Midbrain (tissue), 1 donor: ENCODE results near the gene ATP2A1.
A peak's percentile ranks its signal among the peaks of the same experiment; 100 is the strongest.

ENCODE experiments used
- DNase-seq: peaks from one replicate; lab custom pipeline; 2025; lab: John Stamatoyannopoulos, UW

Gene ATP2A1

DNA sequence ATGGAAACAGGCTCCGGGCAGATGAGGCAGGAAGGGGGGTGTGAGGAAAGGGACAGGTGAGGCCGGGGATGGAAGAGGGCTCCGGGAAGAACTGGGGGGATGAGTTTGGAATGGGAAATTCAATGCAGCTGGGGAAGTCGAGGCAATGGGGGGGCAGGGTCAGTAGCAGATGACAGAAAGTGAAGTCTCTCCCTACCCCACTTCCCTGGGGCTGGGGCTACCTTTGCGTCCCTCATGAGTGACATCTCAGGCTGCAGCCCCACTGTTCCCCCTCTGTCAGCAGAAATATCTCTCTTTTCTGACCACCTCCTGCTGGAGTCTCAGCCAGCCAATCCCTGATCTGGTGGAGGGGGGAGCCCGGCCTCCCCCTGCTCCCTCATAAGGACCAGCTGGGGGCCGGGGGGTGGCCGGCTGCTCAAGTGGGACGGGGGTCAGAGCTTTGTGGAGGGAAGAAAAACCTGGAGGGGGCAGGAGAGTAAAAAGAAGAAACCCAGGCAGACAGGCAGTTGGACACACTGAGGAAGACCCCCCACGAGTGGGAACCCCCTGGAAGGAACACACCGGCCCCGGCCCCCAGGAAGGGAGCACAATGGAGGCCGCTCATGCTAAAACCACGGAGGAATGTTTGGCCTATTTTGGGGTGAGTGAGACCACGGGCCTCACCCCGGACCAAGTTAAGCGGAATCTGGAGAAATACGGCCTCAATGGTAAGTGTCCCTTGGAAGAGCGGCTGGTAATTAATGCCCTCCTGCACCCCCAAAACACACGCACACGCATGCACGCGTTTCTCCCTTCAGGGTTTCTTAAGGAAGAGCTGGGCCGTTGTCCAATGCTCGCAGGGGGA lies at the start of gene ATP2A1:
Gene ATP2A1, plus strand, starts transcription at position 406 of the 844 bp plus-strand sequence. Its CDS starts 184 bp downstream, at position 590.
- no peak for DNase-seq

DNA sequence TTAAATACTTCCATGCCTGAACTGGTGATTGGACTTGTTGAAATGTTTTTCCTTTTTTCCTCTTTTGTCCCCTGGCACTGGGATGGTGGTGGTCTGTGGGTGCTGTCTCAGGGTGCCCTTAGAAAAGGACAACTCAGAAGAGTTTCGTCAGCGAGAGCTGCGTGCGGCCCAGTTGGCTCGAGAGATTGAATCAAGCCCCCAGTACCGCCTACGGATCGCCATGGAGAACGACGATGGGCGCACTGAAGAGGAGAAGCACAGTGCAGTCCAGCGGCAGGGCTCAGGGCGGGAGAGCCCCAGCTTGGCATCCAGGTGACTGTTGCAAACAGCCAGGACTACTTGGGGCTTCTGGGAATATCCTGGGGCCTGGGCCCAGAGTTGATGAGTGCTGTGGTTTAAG lies 48.5 kb upstream of the ATP2A1 start:
- no peak for DNase-seq

DNA sequence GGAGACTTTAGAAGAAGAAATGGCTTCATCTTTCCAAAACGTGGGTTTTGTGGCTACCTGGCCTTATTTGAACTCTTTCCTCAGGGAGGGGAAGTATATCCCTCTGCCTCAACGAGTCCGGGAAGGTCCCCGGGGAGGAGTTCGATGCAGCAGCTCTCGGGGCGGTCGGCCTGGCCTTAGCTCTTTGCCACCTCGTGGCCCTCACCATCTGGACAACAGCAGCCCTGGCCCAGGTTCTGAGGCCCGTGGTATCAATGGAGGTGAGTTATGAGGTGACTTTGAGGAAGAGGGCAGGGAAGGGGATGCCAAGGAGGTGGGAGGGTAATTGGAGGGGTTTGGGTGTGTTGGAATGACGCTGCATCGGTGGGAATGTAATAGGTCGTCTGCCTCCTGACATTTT lies 47.8 kb upstream of the ATP2A1 start:
- DNase-seq, result no peak

DNA sequence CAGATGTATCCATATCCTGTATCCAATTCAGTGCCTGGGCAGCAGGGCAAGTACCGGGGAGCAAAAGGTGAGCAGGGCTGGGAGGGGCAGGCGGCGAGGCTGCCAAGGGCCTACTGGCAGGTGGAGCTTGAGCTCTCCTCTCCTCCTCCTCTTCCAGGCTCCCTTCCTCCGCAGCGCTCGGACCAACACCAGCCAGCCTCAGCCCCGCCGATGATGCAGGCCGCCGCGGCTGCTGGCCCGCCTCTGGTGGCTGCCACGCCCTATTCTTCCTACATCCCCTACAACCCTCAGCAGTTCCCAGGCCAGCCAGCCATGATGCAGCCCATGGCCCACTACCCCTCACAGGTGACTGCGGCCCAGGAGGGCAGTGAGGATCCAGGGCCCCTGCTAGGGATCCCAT lies 43.9 kb upstream of the ATP2A1 start:
- no peak for DNase-seq

DNA sequence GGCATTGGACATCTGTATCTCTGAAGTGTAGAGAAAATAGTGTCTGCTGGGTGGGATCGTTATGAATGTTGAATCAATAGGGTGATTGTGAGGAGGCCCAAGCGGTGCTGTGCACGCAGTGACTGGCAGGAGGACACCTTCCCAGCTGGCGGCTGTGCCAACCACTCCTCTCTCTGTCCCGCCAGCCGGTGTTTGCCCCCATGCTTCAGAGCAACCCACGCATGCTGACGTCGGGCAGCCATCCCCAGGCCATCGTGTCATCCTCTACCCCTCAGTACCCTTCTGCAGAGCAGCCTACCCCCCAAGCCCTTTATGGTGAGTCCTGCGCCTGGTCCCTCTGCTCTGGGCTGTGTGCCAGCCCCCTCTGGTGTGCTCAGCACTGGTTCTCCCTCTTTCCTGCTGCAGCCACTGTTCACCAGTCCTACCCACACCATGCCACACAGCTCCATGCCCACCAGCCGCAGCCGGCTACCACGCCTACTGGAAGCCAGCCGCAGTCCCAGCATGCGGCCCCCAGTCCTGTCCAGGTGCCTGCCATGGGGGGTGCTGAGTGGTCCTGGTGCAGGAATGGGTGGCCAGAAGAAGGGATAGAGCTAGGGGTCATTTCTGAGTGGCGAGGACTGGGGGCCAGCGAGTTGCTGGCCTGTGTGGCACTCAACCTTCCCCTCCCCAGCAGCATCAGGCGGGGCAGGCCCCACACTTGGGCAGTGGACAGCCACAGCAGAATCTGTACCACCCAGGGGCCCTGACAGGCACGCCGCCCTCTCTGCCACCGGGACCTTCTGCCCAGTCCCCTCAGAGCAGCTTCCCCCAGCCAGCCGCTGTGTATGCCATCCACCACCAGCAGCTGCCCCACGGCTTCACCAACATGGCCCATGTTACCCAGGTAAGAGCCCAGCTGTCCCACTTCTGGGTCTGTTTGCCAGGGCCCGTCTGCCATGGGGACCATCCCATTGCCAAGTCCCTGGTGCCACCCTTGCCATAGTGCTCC lies 43.1 kb upstream of the ATP2A1 start:
- no peak for DNase-seq

DNA sequence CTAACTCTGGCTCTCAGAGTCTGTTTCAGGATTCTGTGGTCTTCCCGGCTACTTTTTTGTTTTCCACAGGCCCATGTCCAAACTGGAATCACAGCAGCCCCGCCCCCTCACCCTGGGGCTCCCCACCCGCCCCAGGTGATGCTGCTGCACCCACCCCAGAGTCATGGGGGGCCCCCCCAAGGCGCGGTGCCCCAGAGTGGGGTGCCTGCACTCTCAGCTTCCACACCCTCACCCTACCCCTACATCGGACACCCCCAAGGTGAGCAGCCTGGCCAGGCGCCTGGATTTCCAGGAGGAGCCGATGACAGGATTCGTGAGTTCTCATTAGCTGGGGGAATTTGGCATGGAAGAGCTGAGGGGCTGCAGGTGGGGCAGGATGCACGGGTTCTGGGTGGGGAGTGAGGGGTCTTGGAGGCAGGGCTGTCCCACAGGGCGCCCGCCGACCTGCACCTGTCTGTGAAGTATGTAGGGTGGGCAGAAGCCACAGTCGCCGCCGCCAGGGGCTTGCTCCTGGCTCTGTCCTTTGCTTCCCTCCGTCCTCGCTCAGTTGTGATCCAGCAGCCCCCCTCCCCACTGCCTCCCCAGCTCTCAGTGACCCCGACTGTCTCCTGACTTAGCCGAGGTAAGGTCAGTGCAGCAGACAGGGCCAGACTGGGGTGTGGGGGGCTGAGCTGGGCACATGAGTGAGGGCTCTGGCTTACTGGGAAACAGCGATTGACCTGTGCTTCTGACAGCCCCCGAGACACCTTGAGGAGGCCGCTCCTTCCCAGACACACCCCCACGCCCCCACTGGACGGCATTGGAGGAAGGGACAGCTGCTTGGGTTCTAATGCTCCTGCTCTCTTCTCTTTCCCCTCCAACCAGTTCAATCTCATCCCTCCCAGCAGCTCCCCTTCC lies 42.2 kb upstream of the ATP2A1 start:
- DNase-seq, result no peak

DNA sequence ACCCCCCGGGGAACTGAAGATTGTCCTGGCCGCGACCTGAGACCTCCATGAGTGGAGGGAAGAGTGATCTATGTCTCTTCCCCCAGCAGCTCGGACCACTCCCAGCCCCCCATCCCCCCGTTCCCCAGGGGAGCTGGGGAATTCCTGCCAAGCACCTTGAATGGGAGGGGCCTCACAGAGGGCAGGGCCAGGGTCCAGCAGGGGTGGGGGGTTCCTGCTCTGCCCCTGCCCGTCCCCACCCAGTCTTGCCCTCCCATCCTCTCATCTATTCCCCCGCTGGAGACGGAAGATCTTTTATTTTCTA lies 41.6 kb upstream of the ATP2A1 start:
- DNase-seq, result no peak

DNA sequence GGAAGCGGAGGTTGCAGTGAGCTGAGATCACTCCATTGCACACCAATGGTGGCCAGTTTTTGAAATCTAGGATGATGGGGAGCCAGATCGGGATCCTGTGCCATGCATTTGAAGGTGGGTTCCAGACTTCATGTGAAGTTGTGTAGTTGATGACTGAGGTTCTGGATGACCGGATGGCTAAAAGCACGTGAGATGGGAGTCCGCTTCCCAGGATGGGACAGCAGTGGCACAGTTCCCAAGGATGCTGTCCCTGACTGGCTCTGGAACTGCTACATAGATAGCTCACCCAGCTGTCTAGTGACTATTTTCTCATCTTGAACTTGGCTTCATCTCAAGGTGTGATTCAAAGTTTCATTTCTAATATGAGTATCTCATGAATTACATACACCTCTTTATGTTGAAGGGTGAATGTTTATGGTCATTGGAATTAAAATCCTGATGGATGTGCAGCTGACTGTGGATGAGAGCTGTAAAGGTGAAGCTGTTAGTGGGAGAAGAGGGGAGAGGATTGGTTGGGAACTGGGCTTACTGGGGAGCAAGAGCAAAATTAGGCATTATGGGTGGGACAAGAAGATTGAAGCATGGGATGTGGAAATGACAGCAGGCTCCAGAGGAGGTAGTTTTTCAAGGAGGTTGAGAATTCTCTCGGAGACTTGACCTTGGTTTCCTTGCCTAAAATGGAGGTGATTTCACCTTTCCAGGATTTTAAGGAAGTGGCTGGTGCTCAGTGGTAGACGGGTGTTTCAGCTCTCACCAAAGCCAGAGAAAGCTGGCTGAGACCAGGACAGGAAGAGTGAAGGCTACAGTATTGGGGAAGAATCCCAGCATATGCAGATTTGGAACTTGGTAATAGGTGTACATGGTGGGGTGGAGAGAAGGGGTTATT lies 40.4 kb upstream of the ATP2A1 start:
- DNase-seq, result no peak

DNA sequence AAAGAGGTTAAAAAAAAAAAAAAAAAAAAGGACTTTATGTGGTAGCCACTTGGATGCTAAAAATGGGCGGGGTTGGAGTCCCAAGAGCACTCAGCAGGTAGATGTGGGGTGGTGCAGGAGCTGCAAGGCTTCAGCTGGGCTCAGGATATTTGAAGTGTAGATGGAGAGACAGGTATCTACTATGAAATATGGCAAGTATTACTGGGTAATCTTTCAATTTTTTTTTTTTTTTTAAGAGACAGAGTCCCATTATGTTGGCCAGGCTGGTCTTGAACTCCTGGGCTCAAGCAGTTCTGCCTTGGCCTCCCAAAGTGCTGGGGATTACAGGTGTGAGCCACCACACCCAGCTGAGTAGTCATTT lies 39.8 kb upstream of the ATP2A1 start:
- no peak for DNase-seq

DNA sequence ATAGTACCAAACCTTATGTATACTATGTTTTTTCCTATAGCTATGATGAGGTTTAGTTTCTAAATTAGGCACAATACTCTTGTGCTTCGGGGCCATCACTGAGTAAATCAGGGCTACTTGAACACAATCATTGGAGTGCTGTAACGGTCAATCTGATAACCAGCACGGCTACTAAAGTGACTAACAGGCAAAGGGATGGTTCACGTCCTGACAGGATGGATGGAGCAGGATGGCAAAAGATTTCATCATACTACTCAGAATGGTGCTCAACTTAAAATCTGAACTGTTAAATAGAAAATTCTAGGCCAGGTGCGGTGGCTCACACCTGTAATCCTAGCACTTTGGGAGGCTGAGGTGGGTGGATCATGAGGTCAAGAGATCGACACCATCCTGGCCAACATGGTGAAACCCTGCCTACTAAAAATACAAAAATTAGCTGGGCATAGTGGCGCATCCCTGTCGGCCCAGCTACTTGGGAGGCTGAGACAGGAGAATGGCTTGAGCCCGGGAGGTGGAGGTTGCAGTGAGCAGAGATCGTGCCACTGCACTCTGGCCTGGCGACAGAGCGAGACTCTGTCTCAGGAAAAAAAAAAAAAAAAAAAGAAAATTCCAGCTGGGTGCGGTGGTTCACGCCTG lies 39.2 kb upstream of the ATP2A1 start:
- DNase-seq, result no peak

DNA sequence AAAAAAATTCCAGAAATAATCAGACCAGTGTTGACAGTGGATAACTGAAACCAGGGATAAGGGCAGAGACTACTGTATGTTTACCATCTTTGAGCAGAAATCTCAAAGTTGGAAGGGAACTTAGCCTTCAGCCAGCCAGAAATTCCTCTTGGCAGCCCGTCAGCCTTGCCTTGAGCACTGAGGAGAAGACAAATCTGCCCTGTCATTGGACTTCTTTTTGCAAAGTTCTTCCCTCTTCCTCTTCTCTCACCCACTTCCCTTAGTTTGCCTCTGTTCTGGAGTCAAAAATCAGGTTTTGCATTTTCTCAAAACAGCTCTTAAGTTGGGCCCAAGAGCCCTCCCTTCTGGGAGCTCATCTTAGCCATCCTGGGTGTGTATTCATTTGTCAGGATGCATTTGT lies 38.4 kb upstream of the ATP2A1 start:
- no peak for DNase-seq

DNA sequence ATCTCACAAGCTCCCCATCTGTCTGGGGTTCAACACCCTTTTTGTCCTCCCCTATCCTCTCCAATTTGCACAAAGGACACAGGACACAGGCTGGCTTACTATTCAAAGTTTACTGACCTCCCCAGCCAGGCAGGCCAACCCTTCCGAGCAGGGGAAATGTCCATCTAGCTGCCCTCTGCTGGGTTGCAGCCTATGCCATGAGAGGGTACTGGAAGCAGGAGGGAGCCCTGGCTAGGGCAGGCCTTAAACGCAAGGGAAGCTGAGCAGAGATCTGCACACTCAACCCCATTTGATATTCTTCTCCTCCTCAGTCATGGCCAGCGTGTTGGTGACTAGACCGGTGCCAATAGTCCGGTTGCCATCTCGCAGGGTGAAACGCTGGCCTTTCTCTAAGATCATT lies 35.6 kb upstream of the ATP2A1 start:
- no peak for DNase-seq

DNA sequence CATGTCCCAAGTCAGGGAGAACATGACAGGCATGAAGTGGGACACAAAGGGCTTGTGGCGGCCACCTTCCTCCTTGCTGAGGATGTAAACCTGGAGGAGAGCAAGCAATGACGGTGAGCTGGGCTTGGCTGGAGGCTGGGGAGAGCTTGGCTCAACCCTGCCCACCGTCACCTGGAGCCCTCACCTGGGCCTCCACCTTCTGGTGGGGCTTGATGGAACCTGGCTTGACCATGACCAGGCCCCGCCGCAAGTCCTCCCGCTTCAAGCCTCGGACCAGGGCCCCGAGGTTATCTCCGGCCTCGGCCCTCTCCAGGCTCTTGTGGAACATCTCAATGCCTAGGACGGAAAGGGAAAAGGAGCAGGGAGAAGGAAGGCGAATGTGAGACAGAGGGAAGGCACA lies 34.5 kb upstream of the ATP2A1 start:
- no peak for DNase-seq

DNA sequence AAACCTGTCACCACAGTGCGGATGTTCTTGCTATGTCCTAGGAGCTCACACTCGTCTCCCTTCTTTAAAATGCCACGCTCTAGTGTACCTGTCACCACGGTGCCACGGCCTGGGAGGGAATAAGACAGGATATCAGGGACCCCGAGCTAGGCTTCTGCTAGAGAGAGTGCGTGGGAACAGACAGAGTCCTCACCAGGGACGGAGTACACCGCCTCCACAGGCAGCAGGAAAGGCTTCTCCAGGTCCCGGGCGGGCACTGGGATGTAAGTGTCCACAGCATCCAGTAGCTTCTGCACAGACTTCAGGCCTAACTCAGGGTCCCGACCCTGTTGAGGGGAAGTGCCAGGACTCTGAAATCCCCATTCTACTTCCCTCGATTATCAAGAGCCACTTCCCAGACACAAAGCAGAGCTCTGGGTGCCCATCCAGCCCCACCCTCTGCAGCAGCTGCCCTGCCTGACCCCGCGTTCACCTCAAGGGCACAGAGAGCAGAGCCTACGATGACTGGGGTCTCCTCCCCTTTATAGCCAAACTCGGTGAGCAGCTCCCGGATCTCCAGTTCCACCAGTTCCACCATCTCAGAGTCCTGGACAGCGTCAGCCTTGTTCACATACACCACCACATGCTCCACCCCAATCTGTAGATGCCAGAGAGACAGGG lies 33.9 kb upstream of the ATP2A1 start:
- no peak for DNase-seq

DNA sequence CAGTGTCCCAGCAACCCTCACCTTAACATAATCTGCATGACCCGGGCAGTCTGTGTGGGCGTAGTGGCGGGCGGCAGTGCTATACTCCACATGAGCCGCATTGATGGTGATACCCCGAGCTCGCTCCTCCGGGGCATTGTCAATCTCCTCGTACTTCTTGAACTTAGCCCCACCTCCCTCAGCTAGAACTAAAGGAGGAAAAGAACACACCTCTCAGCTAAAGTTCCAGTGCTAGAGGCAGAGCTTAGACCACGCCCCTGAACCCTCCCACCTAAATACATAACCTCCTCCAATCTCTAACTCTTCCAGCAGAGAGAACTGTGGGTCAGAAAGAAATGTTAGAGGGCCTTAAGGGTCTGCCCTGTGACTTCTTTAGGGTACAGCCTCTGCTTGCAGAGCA lies 33.0 kb upstream of the ATP2A1 start:
- DNase-seq, result no peak

DNA sequence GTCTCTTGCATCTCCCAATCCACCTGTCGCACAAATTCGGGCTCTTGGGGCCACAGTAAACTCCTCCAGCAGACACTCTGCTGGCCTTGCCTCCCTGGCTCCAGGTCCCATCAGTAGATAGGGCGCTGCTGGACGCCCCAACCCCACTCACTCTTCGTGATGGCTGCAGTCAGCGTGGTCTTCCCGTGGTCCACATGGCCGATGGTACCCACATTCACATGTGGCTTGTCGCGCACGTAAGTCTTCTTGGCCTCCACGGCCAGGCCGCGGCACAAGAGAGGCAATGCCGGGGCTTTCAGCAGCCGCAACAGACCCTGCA lies 32.6 kb upstream of the ATP2A1 start:
- no peak for DNase-seq

DNA sequence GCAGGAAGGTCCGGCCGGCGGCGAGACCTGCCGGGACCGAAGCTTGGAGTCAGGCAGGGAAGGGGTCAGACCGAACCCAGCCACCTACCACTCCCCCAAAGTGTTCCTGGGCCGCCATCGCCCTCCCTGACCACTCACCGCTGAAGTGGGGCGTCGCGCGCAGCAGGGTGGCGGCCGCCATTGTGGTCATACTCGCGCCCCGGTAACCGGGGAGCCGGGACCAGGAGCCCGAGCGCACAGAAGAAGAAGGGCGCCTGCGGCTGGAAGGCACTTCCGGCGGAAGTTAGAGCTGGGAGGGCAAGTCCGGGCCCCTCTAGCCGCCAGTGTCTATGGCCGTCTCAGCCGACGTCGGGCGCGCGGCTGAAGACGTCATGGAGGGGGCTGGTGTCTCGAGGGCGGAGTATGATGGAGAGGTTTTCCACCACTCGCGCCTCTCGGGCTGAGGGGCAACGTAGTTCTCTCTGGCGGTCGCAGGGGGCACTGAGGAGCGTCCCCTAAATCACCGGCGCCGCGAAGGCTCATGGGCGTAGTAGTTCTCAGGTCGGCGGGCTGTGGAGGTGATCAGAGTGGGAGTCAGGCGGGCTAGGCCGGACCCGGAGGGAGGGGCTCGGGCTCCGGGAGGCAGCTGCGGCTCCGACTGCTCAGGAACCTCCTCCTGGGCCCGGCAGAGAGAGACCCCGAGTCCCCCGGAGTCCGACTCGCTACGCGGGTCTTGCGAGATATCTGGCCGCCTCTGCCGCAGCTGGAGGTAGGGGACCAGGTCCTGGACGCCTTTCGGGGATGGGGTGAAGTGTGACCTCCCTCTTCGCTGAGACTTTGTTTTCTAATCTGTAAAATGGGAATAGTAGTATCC lies 32.0 kb upstream of the ATP2A1 start, which contains the start of gene TUFM:
Gene TUFM, minus strand, starts transcription at position 269 of the 853 bp plus-strand sequence. Its CDS starts 79 bp downstream, at position 190.
- peak; percentile 99 for DNase-seq

DNA sequence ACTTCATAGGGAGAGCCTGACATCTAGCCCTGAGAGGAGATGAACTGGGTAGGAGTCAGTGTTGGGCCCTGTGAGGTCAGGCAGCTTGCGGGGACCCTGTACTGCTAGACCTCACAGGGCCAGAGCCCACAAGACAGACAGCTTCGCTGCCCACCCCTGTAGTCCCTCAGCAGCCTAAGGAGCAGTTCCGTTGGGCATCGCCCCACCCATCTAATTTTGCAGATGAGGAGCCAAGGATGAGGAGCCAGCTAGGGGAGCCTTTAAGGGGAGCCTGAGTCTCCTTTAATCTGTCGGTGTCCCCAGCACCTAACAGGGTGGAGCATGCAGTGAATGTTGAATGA lies 31.4 kb upstream of the ATP2A1 start:
- DNase-seq, result peak; percentile 54

DNA sequence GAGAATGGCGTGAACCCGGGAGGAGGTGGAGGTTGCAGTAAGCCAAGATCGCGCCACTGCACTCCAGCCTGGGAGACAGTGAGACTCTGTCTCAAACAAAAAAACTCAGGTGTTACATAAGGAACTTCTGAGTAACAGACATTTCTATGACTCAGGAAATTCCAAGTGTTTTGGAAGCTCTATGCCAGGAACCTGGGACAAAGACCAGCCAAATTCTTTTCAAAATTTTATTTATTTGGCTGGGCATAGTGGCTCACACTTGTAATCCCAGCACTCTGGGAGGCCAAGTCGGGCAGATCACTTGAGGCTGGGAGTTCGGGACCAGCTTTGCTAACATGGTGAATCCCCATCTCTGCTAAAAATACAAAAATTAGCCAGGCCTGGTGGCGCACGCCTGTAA lies 19.9 kb upstream of the ATP2A1 start:
- peak; percentile 4 for DNase-seq
